Keratinocyte (primary cell): ENCODE measurements around the gene MYOD1. TPM values are rescaled to one million over a fixed set of nuclear protein-coding genes. Genes with fewer than 3 reads are reported as not detected.

Experiments
- DNase-seq: peaks from one replicate; pipeline ENCODE4 v3.0.0-alpha.2; 2011; ENCODE audit warnings: low read depth, missing footprints, low spot score
- FAIRE-seq: peaks from 2 replicates; lab custom pipeline; 2011; peaks lifted over from hg19 to GRCh38; lab: Jason Lieb, UNC
- H2AFZ ChIP-seq: 2 replicates; pipeline ENCODE4 v1.6.0; 2012; ENCODE audit warnings: low read length, control low read depth, inconsistent platforms; ENCODE audit not compliant: control insufficient read depth
- H3K27ac ChIP-seq: 2 replicates; pipeline ENCODE4 v1.5.1; 2011; ENCODE audit warnings: low read length; ENCODE audit not compliant: control insufficient read depth, insufficient read depth
- H3K27me3 ChIP-seq: 3 replicates; pipeline ENCODE4 v1.6.0; 2011; ENCODE audit warnings: low read length; ENCODE audit not compliant: control insufficient read depth, insufficient read depth; ENCODE audit errors: extremely low read depth
- H3K36me3 ChIP-seq, 2 experiments: 2 replicates in 1 of 2; 3 replicates in 1 of 2; pipeline ENCODE4 v1.5.1; 2011; ENCODE audit warnings: low read length in 2 of 2, mild to moderate bottlenecking in 1 of 2; ENCODE audit not compliant: control insufficient read depth in 2 of 2, insufficient read depth in 2 of 2; ENCODE audit errors: extremely low read depth in 1 of 2
- H3K4me1 ChIP-seq: 3 replicates; pipeline ENCODE4 v1.5.1; 2011; ENCODE audit warnings: low read length; ENCODE audit not compliant: control insufficient read depth, insufficient read depth; ENCODE audit errors: extremely low read depth
- H3K4me2 ChIP-seq: 3 replicates; pipeline ENCODE4 v1.6.0; 2011; ENCODE audit warnings: low read depth, low read length; ENCODE audit not compliant: control insufficient read depth, insufficient read depth; ENCODE audit errors: extremely low read depth
- H3K4me3 ChIP-seq, 3 experiments: fragments of 200-600 bp in 1 of 3; sonication (generic) in 1 of 3; 2 replicates in 2 of 3; 3 replicates in 1 of 3; pipeline ENCODE4 v1.5.1; 2011 to 2016; ENCODE audit warnings: low read length in 3 of 3, mild to moderate bottlenecking in 3 of 3, control low read depth in 2 of 3, inconsistent platforms in 1 of 3, low read depth in 1 of 3, mixed read lengths in 1 of 3, mixed run types in 1 of 3, moderate library complexity in 1 of 3; ENCODE audit not compliant: control insufficient read depth in 2 of 3, insufficient read depth in 2 of 3; ENCODE audit errors: extremely low read depth in 1 of 3
- H3K79me2 ChIP-seq: 2 replicates; pipeline ENCODE4 v1.6.0; 2012; ENCODE audit warnings: low read length; ENCODE audit not compliant: control insufficient read depth, insufficient read depth
- H3K9ac ChIP-seq: 3 replicates; pipeline ENCODE4 v1.6.0; 2011; ENCODE audit warnings: low read length; ENCODE audit not compliant: control insufficient read depth, insufficient read depth; ENCODE audit errors: extremely low read depth
- H3K9me1 ChIP-seq: 3 replicates; pipeline ENCODE4 v1.6.0; 2011; ENCODE audit warnings: low read length; ENCODE audit not compliant: control insufficient read depth, insufficient read depth; ENCODE audit errors: extremely low read depth
- H3K9me3 ChIP-seq: 2 replicates; pipeline ENCODE4 v1.5.1; 2012; ENCODE audit warnings: low read depth, low read length; ENCODE audit not compliant: control insufficient read depth
- H4K20me1 ChIP-seq: 3 replicates; pipeline ENCODE4 v1.6.0; 2011; ENCODE audit warnings: low read length; ENCODE audit not compliant: control insufficient read depth, insufficient read depth; ENCODE audit errors: extremely low read depth
- EZH2 ChIP-seq: IDR thresholded peaks from one replicate; pipeline ENCODE4 v1.6.1; 2012; ENCODE audit warnings: inconsistent platforms, mild to moderate bottlenecking, low read length, moderate library complexity
- dilution Hi-C: fragments of 300-500 bp; cut with MboI; formaldehyde crosslinking; loops from one replicate; pipeline ENCODE4 v1.7.0; 2020; ENCODE audit warnings: low sequenced_read_pairs; ENCODE audit not compliant: extremely low pct_ligation_motif_present
- polyA plus RNA-seq, 5 experiments: library from polyadenylated mRNA; depleted of rRNA in 3 of 5; stranded (reverse) in 3 of 5; stranded (forward) in 1 of 5; unstranded in 1 of 5; fragments of >200 nt; gene quantifications; 1 replicate in 1 of 5; 2 replicates in 3 of 5; 3 replicates in 1 of 5; pipeline versions ENCODE4 v1.2.1 to v1.2.3, GENCODE V29; 2011 to 2012; ENCODE audit warnings: missing spikeins in 2 of 5, low read depth in 1 of 5, low replicate concordance in 1 of 5
- TF ChIP-seq, protein P1 (sequence below), 3 experiments: IDR thresholded peaks in 1 of 3; conservative IDR thresholded peaks in 1 of 3; optimal IDR thresholded peaks in 1 of 3; 2 replicates in 2 of 3; 3 replicates in 1 of 3; pipeline versions ENCODE3 to v1.5.1; 2011; ENCODE audit warnings: low read length in 3 of 3, mild to moderate bottlenecking in 3 of 3, moderate library complexity in 2 of 3, control low read depth in 1 of 3, inconsistent platforms in 1 of 3; ENCODE audit not compliant: insufficient read depth in 2 of 3; ENCODE audit errors: extremely low read depth in 1 of 3

The MYOD1 gene
- polyA plus RNA-seq, 1 donor (not counting 4 experiments of a cell fraction or from before 2014, with no cell fraction given) = not detected

DNA sequence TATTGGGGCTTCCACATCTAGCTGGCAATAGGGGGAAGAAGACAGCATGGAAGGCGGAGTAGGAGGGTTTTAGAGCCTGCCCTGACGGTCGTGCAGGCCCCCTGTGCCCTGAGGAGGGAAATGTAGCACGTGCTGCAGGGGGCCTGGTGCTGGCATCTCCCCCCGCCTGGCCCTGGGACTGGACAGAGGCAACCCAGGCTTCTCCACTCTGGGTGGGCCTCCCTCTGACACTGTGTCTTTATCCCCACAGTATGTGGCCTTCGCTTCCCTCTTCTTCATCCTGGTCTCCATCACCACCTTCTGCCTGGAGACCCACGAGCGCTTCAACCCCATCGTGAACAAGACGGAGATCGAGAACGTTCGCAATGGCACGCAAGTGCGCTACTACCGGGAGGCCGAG lies 52.0 kb downstream of the MYOD1 start:
- no peaks in the 10 kb centered on the region for H3K36me3 ChIP-seq
- H3K4me3 ChIP-seq = no peak overlapping the region
- H3K9me1 ChIP-seq = no peaks in the 10 kb centered on the region
- H2AFZ ChIP-seq = no peak overlapping the region
- no peaks in the 10 kb centered on the region for H3K9me3 ChIP-seq
- H3K9ac ChIP-seq = no peak overlapping the region
- no peaks in the 10 kb centered on the region for H4K20me1 ChIP-seq
- H3K79me2 ChIP-seq = no peaks in the 10 kb centered on the region
- DNase-seq (no peak), FAIRE-seq (no peak)
- TF ChIP-seq EZH2 = no peak
- TF ChIP-seq, protein P1, sequence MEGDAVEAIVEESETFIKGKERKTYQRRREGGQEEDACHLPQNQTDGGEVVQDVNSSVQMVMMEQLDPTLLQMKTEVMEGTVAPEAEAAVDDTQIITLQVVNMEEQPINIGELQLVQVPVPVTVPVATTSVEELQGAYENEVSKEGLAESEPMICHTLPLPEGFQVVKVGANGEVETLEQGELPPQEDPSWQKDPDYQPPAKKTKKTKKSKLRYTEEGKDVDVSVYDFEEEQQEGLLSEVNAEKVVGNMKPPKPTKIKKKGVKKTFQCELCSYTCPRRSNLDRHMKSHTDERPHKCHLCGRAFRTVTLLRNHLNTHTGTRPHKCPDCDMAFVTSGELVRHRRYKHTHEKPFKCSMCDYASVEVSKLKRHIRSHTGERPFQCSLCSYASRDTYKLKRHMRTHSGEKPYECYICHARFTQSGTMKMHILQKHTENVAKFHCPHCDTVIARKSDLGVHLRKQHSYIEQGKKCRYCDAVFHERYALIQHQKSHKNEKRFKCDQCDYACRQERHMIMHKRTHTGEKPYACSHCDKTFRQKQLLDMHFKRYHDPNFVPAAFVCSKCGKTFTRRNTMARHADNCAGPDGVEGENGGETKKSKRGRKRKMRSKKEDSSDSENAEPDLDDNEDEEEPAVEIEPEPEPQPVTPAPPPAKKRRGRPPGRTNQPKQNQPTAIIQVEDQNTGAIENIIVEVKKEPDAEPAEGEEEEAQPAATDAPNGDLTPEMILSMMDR (optimal IDR thresholded peaks at IDR 0.05 in 1 of 3, IDR thresholded peaks at IDR 0.05 in 1 of 3, conservative IDR thresholded peaks at IDR 0.05 in 1 of 3; ENCODE audit: extremely low read depth in 1 of 3, insufficient read depth in 2 of 3, low read length in 3 of 3) = no peak
- dilution Hi-C loops = no loop called here
- no peaks in the 10 kb centered on the region for H3K4me1 ChIP-seq
- H3K27ac ChIP-seq = no peak overlapping the region
- H3K27me3 ChIP-seq = no peaks in the 10 kb centered on the region
- no peak overlapping the region for H3K4me2 ChIP-seq

Other genes starting within 250 kb of the MYOD1 start
- gene ABCC8, start 242.7 kb upstream of the MYOD1 start, polyA plus RNA-seq = not detected in 3 replicates
- gene USH1C, start 175.2 kb upstream of the MYOD1 start, polyA plus RNA-seq = not detected in 3 replicates
- gene OTOG, start 172.3 kb upstream of the MYOD1 start, polyA plus RNA-seq = not detected in 3 replicates
- gene KCNC1, start 15.2 kb downstream of the MYOD1 start, polyA plus RNA-seq = not detected in 3 replicates